ENCODE measurements around the gene ATP2C1.
"Not testable (repeated sequence)": the region's sequence is repeated elsewhere in the genome, so short reads cannot be mapped to it uniquely, and the experiment has no call there.

Gene ATP2C1

DNA sequence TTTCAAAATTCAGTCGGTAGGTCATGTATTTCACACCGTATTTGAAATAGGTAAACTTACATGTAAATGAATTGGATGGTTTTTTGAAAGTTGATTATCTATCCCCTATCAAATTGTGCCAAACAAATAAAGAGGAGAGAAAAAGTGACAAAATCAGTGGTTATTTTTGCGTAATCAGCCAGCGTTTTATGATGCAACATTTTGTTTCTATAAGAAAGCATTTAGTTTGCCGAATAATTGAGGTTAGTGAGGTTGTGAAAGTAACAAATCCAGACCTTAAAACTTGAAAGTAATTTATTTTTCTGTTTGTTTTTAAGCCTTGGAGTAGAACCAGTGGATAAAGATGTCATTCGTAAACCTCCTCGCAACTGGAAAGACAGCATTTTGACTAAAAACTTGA lies 103.4 kb downstream of the ATP2C1 start:
- DNase-seq: no peak

DNA sequence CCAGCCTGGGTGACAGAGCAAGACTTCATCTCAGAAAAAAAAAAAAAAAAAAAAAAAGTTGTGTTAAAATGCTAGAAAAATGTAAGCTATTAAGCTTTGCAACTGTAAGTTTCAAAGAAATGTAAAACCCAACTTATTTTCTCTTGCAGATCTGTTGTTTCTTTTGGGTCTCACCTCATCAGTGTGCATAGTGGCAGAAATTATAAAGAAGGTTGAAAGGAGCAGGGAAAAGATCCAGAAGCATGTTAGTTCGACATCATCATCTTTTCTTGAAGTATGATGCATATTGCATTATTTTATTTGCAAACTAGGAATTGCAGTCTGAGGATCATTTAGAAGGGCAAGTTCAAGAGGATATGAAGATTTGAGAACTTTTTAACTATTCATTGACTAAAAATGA lies 107.2 kb downstream of the ATP2C1 start:
- DNase-seq: no peak

DNA sequence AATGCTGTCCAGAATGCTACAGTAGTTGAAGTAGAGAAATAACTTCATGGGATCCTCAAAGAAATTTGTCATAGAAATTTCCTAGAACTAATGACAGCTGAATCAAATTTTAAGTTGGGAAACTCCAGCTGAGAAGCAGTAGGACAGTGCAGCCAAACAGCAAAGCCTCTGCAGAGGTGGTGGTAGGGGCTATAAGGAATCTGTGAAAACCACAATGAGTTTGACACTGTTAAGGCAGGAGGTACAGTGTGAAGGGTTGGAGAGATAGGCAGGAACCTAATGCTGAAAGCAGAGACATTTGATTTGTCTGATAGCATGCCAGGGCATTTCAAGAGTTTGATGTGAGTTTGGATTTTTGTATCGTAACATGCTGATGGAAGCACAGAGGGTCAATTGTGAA lies 110.7 kb downstream of the ATP2C1 start:
- no peak for DNase-seq

DNA sequence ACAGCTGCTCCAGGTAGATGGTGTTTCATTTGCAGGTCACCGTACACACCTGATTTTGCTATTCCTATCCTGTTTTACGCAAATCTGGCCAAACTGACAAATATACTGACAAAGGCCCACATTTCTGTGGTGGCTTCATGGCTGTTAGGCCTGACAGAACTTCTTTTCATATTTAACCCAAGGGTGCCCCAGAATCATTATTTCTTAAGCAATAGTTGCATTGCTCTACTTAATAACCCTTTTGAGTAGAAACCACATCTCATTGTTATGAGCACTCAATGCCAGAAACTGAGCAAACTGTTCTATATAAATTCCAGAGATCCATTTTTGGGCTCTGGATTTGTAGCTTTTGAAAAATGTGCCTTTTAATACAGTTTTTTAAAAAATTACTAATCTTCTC lies 113.4 kb downstream of the ATP2C1 start:
- no peak for DNase-seq

DNA sequence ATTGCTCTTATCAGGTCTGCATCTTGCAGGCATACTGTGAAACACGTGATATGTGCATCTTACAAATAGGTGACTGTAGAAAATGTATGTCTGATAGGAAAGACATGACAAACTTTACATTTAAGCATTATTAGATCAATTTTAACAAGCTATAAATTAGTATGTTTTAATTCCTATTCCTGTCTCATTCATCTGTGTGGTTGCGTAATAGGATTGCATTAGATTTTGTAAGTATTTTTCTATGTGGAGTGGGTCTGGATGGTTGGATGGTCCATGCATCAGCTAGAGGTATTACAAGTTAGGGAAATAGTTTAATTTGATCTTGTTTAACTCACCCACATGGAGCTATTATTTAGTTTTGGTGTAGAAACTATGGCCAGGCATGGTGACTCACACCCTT lies 113.9 kb downstream of the ATP2C1 start:
- no peak for DNase-seq

DNA sequence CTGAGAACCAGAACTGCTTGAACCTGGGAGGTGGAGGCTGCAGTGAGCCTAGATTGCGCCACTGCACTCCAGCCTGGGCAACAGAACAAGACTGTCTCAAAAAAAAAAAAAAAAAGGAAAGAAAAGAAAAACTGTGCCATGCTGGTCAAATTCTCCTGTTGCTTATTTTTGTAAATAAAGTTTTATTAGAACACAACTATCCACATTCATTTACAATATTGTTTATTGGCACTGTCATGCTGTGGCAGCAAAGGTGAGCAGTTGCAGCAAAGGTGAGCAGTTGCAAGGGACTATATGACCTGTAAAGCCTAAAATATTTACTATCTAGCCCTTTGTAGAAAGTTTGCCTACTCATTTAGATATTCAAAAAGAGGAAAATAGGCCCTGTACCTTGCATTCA lies 114.4 kb downstream of the ATP2C1 start:
- no peak for DNase-seq

DNA sequence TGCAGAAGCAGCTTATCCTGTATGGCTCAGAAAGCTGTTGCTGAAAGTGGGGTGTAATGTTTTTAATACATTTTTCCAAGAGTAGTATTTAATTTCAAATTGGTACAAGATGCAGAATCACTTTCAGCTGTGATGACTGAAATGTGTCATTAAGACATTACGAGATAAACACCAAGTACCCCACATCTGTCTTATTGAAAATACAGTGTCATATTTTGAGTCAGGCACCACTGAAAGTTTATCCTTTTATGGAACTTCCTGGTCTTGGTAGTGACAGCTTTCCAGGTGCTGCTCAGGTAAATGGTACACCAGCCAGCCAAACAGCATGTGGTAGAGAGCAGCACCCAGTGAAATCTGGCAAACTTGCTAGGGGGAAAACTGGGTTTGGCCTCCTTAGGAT lies 115.8 kb downstream of the ATP2C1 start:
- no peak for DNase-seq

DNA sequence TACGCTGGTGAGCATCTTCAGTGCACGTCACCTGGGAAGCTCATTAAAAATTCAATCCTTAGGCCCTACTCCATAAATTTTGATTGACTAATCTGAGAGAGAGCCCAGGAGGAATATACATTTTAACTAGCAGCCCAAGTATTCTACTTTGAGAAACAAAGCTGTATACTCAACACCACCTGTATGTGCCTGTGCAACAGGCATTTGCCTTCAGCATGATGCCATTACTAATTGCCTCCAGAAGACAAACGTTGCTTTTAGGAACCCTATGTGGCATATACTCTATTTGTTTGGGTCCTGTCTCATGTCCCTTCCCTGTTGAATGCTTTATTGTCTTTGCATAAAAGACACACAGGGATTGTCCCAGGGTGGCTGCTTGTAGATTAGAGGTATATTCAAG lies 125.1 kb downstream of the ATP2C1 start:
- DNase-seq: no peak

DNA sequence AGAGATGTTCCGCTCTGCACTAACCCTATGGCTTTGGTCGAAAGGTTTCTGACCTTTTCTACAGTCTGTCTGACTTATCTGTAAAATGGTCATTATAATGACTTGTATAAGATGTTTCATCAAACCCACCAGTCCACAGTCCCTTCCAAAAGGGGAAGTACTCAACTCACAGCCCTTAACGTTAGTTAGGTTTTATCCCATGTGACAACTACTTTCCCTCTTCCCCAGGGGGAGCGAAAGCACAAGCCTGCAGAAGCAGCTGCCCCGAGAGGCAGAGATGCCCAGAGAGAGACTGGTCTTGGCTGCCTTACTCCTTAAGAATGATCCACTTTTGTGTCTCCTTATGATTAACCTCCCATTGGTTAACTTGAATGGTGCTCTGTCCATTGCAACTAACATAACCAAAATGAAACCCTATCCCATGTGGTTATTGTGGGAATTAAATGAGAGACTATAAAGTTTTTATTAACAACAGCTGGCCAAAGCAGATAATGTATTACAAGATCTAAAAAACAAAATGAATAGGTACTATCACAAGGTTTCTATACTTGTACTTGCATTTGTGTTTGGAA lies 126.3 kb downstream of the ATP2C1 start:
- DNase-seq: no peak

DNA sequence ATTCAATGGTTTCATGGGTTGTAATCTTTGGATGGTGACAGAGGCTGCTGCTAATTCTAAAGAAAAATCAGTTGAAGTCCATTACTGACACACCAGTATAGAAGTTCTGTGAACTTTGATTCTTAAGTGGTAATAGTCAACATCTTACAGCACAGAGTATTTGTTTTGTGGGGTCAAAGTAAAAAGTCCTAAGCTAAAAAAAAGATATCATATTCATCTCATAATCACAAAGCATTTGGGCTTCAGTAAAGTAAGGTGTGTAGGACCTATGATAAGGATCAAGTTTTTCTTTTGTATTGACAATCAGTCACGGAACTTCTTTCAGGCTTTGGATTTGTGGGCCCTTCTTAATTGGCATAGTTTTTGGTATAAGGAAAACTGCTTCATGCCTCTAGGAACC lies 131.7 kb downstream of the ATP2C1 start:
- DNase-seq: no peak

DNA sequence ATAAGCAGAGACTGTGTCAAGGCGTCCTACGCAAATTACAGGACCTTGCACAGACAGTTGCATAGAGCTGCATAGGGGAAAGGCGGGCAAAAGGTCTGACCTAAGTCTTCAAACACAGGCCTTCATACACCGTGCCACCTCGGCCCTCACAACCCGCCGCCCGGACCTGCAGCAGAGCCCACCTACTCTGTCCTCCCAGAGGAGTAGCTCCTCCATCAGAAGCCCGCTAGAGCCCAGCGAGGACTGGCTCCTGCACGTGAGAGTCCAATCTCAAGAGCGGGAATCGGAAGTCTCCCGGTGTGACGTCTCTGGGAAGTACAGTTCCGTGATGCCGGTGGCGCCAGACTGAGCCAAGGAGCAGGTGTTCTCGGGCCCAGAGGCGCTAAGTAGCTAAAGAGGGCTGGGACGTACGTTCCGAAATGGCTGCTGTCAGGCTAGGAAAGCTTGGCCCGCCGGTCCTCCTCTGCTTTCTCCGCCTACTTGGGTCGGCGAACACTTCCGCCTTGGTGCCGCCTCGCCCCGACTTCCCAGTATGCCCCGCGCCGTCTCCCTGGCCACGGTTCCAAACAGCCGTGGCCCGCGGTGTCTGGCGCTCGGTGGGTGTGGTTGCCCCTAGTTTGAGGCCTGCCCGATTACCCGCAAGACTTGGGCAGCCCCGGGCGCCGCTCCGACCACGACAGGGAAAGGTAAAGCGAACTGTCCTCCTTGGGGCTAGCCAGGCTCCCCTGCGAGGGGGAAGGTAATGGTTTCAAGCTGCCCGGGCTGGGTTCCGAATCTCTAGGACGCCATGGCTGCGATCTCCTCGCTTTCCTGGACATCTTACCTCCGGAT lies 132.7 kb downstream of the ATP2C1 start, which contains the start of the genes ASTE1 and NEK11:
ASTE1 (minus strand) TSS at position 505 of the 831 bp plus-strand sequence. CDS start 1,519 bp downstream, outside the sequence.
NEK11 (plus strand) TSS at position 557 of the 831 bp plus-strand sequence. CDS start 2,832 bp downstream, outside the sequence.
- DNase-seq: peak; percentile 67

DNA sequence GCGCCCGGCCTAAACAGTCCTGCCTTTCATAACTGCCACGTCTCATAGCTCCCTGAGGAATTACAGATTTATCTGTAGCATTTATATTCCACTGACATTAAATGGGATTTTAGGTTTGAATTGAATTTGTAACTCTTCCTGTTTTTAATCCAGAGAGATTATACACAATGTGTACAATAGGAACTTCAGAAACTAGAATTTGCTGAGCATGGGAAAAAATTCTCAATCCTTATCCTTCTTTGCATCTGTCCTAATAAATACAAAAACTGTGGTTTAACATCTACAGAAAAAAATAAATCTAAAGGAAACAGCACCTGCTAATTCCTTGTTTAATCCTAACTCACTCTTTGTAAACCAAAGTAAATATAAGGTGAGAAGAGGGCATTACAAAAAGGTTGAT lies 135.0 kb downstream of the ATP2C1 start:
- no peak for DNase-seq

DNA sequence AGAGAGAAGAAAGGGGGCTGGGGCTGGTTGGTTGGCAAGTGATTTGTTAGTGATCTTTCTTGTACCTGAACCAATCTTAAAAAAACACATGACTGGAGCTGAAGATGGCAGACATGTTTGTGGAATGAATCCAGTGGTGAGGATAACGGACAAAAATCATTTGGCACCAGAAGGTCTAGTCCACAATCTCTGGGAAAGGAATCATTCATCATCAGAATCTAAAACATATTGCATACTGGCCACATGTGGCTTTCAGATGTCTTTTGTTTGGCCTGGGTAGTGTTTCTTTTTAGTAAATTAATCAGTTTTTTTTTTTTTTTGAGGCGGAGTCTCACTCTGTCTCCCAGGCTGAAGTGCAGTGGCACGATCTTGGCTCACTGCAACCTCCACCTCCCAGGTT lies 137.8 kb downstream of the ATP2C1 start:
- DNase-seq: no peak

DNA sequence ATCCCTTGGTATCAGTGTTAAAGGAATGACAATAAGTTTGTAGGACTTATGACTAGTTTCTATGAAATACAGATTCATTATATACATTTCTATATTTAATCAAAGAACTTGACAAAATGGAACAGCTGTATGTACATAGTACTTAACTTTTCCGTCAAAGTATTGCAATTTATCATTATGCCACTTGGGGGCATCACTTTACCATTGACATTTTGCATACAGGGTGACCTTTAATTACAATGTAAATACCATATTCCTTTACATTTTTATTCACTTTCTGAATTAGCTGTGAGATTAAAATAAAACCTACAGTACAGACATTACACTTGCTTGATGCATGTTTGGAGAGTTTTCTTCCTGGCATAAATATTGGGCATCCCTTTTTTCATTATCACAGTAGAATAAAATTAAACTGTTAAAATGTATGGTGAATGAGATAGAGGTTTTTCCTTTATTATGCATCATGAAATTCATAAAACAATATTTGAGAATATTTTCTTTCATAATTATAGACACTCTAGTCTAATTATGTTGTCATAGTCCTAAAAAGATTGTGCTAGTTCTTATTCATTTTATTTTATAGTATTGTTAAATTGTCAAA lies 139.7 kb downstream of the ATP2C1 start:
- DNase-seq: peak; percentile 9

DNA sequence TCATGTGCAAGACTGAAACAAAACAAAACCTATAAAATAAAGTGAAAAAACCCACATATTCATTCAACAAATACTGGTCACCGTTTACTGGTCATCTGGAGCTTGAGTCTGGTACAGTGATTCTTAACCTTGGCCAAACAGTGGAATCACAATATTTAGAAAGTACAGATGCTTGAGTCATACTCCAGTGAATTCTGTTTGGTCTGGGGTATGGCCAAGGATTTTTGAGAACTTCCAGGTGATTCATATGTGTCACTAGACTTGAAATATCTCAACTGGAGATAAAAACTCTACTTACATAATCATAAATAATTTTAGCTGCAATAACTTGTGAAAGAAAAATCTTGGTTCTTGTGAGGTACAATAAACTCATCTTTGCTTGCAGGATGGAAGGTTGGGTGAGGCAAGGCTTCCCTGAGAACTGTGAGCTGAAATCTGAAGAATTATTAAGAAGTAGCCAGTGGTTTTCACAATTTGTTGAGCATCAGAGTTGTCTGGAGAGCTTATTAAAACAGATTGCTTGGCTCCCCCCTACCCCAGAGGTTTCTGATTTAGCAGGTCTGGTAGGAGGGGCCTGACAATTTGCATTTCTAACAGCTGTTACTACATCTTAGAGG lies 142.4 kb downstream of the ATP2C1 start:
- DNase-seq: no peak

DNA sequence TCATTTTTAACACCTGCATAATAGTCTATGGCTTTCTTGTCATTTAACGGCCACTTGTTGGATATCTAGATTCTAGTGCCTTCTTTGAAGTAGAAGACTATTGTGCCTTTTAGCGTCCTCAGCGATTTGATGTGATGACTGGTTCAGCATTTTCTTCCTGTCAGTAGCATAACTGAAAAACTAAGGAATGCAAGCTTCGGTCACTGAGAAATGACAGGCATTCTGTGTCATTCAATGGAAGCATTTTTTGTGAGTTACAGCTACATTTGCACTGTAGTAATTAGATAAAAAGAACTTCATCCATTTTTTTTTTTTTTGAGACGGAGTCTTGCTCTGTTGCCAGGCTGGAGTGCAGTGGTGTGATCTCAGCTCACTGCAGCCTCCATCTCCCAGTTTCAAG lies 143.1 kb downstream of the ATP2C1 start:
- DNase-seq: no peak

DNA sequence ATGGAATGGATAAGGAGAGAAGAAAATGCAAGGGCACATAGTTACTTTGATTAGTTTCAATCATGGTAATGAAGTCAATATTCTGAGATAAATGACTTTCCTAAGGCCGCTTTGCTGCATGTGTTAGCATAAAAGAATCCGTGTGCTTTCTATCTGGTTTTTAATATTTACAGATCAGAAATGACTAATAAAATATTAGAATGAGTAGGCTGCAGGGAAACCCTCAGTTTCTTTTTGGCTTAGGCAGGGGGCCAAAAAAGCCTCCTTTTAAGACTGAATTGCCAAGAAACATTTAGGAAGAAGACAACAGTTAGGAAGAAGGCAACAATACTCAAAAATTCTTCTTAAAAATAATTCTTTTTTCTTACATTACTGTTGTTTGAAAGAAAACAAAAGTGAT lies 144.4 kb downstream of the ATP2C1 start:
- no peak for DNase-seq

DNA sequence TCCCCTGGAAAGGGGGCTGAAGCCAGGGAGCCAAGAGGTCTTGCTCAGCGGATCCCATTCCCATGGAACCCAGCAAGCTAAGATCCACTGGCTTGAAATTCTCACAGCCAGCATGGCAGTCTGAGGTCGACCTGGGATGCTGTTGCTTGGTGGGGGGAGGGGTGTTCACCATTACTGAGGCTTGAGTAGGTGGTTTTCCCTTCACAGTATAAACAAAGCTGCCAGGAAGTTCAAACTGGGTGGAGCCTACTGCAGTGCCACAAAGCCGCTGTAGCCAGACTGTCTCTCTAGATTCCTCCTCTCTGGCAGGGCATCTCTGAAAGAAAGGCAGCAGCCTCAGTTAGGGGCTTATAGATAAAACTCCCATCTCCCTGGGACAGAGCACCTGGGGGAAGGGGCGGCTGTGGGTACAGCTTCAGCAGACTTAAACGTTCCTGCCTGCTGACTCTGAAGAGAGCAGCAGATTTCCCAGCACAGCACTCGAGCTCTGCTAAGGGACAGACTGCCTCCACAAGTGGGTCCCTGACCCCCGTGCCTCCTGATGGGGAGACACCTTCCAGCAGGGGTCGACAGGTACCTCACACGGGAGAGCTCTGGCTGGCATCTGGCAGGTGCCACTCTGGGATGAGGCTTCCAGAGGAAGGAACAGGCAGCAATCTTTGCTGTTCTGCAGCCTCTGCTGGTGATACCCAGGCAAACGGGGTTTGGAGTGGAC lies 148.5 kb downstream of the ATP2C1 start:
- DNase-seq: not testable (repeated sequence)

DNA sequence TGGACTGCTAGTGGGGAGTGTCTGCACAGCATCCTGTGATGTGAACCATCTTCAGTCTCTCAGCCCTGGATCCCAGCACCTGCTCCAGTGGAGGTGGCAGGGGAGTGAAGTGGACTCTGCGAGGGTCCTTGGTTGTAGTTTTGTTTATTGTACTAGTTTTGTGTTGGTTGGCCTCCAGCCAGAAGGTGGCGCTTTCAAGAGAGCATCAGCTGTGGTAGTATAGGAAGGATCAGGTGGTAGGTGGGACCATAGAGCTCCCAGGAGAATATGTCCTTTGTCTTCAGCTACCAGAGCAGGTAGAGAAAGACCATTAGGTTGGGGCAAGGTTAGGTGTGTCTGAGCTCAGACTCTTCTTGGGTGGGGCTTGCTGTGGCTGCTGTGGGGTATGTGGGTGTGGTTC lies 153.7 kb downstream of the ATP2C1 start:
- no peak for DNase-seq

DNA sequence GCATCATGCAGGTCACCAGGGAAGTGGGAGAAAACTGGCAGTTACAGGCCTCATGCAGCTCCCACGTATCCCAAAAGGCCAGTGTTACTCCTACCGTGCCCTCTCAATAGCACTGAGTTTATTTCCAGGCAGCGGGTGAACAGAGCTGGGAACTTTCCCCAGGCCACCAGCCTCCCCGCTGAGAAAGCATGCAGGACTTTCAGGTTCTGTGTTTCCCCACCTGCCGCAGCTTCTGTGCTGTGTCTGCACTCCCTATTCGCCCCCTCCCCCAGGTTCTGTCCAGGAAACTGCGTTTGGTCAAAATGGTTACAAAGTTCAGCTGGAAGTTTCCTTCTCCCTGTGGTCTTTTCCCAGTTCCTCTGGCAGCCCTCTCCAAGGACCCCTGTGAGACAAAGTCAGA lies 154.1 kb downstream of the ATP2C1 start:
- DNase-seq: no peak

DNA sequence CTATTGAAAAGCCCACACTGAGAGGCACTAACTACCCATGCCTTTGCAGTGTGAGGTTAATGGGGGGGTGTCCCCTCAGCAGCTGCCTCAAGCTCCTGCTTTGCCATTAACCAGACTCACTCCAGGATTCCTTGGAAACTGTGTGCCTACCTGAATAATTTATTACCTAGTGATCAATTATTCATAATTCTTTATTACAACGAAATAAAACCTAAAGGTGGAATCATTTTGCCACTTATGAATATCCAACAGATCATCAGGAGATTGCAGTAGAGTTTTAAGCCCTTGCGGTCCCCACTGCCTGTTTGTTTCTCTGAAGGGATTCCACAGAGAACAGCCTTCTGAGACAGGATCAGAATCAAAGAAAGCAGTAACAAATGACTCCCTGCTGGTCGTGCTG lies 156.1 kb downstream of the ATP2C1 start:
- no peak for DNase-seq

DNA sequence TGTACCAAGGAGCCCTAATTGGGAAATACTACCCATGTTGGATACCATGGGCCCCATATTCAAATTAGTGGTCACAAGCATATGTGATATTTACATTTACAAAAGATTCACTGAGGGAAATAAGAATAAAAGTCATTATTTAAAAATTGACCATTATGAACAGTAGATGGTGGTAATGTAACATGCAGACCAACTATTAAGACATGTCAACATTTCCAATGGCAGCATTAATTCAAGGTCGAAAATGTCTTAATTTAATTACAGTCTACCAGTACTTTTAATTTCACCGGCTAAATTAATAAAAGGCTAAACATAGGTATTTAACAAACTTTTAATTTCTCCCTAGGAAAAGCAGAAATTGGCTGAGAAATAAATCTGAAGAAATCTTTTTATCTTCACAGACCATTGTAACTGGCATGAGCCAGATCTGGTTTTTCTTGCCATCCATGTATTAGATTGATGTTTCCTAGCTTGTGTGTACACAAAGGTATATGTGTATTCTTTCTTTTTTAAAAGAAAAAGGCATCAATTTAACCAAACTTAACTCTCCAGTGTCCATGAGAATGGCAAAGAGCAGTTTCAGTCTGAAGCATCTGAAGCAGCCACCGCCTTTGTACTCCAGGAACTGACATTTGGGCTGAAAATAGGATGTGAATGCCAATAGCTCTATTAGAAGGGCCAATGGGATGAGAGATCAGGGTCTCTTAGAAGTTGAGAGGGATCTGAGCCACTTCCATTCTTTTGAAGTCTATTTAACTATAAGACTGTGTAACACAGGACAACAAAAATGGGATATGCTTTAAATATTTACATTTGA lies 159.4 kb downstream of the ATP2C1 start:
- no peak for DNase-seq
